Coronary artery (tissue), 2 donors: ENCODE results near the gene GMEB1.

Experiments
- DNase-seq: peaks from one replicate; pipeline ENCODE4 v3.0.0-alpha.2; 2017; ENCODE audit warnings: low spot score
- H3K27ac ChIP-seq, 2 donors: fragments of 200-600 bp; sonication (generic); one replicate each; pipeline ENCODE4 v1.5.1; 2016 to 2019
- H3K4me3 ChIP-seq: fragments of 200-600 bp; sonication (generic); 2 replicates; pipeline ENCODE4 v1.5.1; 2016; ENCODE audit warnings: mild to moderate bottlenecking, moderate library complexity
- CTCF ChIP-seq: fragments of 200-600 bp; sonication (generic); IDR thresholded peaks from one replicate; pipeline ENCODE4 v1.5.1; 2019; ENCODE audit warnings: antibody characterized with exemption

GMEB1 gene

GRCh38 chr1:28668191-28668955, at the start of gene GMEB1:
TSS of gene GMEB1 (plus strand) at chr1:28668784. CDS start at chr1:28683613, 14,829 bp downstream.
- Histone ChIP-seq H3K4me3 (peak within 1 kb of the TSS; percentile 70), H3K27ac (peak within 1 kb of the TSS; percentile 88 to 99)
- TF ChIP-seq CTCF: no peak
- DNase-seq: peak; percentile 89

GRCh38 chr1:28631713-28632112, 36.9 kb upstream of the GMEB1 start:
- no peak for DNase-seq
- no peak overlapping the region for H3K4me3 ChIP-seq
- no peak overlapping the region for H3K27ac ChIP-seq
- no peak for TF ChIP-seq CTCF

- DNase-seq: no peak
- no peak overlapping the region for H3K27ac ChIP-seq
- H3K4me3 ChIP-seq: no peak overlapping the region
- TF ChIP-seq CTCF: no peak
These were observed 36.0 kb upstream of the GMEB1 start for GRCh38 chr1:28632560-28632959.

- no peak overlapping the region for H3K4me3 ChIP-seq
- no peak for TF ChIP-seq CTCF
- no peak overlapping the region for H3K27ac ChIP-seq
- DNase-seq: no peak
These were observed 27.8 kb upstream of the GMEB1 start for GRCh38 chr1:28640766-28641165.

- no peak for DNase-seq
- TF ChIP-seq CTCF: no peak
- peak overlapping the region; percentile 79 for H3K4me3 ChIP-seq
- H3K27ac ChIP-seq: peak overlapping the region; percentile 86 to 91
These were observed 26.3 kb upstream of the GMEB1 start for GRCh38 chr1:28642056-28642846.

GRCh38 chr1:28642847-28643635, 25.5 kb upstream of the GMEB1 start, which contains the start of gene TAF12:
TSS of gene TAF12 (minus strand) at chr1:28643067. CDS start at chr1:28622081, 20,986 bp downstream.
- Histone ChIP-seq H3K4me3 (peak within 1 kb of the TSS; percentile 79), H3K27ac (peak within 1 kb of the TSS; percentile 86 to 91)
- DNase-seq: peak; percentile 94
- no peak for TF ChIP-seq CTCF
